Lower lobe of right lung (tissue), 2 donors: ENCODE results near the gene GTPBP1. TPM values are rescaled to one million over a fixed set of nuclear protein-coding genes. Genes with fewer than 3 reads are reported as not detected.
A peak's percentile ranks its signal among the peaks of the same experiment; 100 is the strongest.

ENCODE experiments used
- ATAC-seq, 2 donors: fragments of 200-7000 bp; cut with Tn5 transposase; one replicate each; pipeline ENCODE4 v1.9.1; 2020 to 2022; ENCODE audit warnings: mild to moderate bottlenecking in 2 of 2, moderate library complexity in 2 of 2
- DNase-seq: peaks from one replicate; pipeline ENCODE4 v3.0.0-alpha.2; 2020
- H3K27ac ChIP-seq: fragments of 200-600 bp; one replicate; pipeline ENCODE4 v1.8.0; 2022
- H3K27me3 ChIP-seq: fragments of 200-600 bp; one replicate; pipeline ENCODE4 v1.8.0; 2022; ENCODE audit warnings: low read depth
- H3K36me3 ChIP-seq: fragments of 200-600 bp; one replicate; pipeline ENCODE4 v1.8.0; 2022; ENCODE audit warnings: mild to moderate bottlenecking
- H3K4me1 ChIP-seq: fragments of 200-600 bp; one replicate; pipeline ENCODE4 v1.8.0; 2022
- H3K4me3 ChIP-seq: fragments of 200-600 bp; one replicate; pipeline ENCODE4 v1.8.0; 2022; ENCODE audit warnings: mild to moderate bottlenecking
- H3K9me3 ChIP-seq: fragments of 200-600 bp; one replicate; pipeline ENCODE4 v1.8.0; 2022
- CTCF ChIP-seq: fragments of 200-600 bp; IDR thresholded peaks from one replicate; pipeline ENCODE4 v1.8.0; 2022; ENCODE audit warnings: antibody characterized with exemption, mild to moderate bottlenecking
- intact Hi-C: fragments of 100-400 bp; cut with DNase I; formaldehyde crosslinking; loops from one replicate; pipeline ENCODE4 v1.11.0; 2022
- total RNA-seq: library from RNA; stranded (reverse); fragmentation: NEBNext Ultra II Directional; extraction: Animal tissue kit (Norgen Biotek cat#: 25700); gene quantifications from one replicate; pipeline ENCODE4 v1.2.1, GENCODE V29; 2021
- donor health status: DM: no; HTN: yes; CAD: no; lungs with severe emphysema.

Gene GTPBP1
- total RNA-seq, 1 donor from 2014 or later, result 66.7 TPM

- Histone ChIP-seq H3K4me1 (peaks cover 50% of the 10 kb centered on the region), H3K4me3 (no peak overlapping the region), H3K9me3 (no peaks in the 10 kb centered on the region), H3K27me3 (no peaks in the 10 kb centered on the region), H3K36me3 (peaks cover 49% of the 10 kb centered on the region), H3K27ac (no peak overlapping the region)
- no peak for DNase-seq
- TF ChIP-seq CTCF, result no peak
- ATAC-seq, result no peak
- intact Hi-C loops, result no loop called here
Measured at GRCh38 chr22:38715852-38716251, 10.1 kb downstream of the GTPBP1 start.

GRCh38 chr22:38716271-38716670 lies 10.5 kb downstream of the GTPBP1 start:
- peaks cover 50% of the 10 kb centered on the region for H3K4me1 ChIP-seq
- TF ChIP-seq CTCF, result no peak
- H3K4me3 ChIP-seq, result no peak overlapping the region
- H3K9me3 ChIP-seq, result no peaks in the 10 kb centered on the region
- H3K27me3 ChIP-seq, result no peaks in the 10 kb centered on the region
- intact Hi-C loops, result no loop called here
- DNase-seq (no peak), ATAC-seq (no peak)
- no peak overlapping the region for H3K27ac ChIP-seq
- peaks cover 52% of the 10 kb centered on the region for H3K36me3 ChIP-seq

- ATAC-seq, result no peak
- no peak overlapping the region for H3K27ac ChIP-seq
Measured at GRCh38 chr22:38716826-38717225, 11.1 kb downstream of the GTPBP1 start.

GRCh38 chr22:38717244-38717643 lies 11.5 kb downstream of the GTPBP1 start:
- TF ChIP-seq CTCF, result no peak
- intact Hi-C loops, result no loop called here
- no peaks in the 10 kb centered on the region for H3K9me3 ChIP-seq
- H3K4me3 ChIP-seq, result no peak overlapping the region
- no peaks in the 10 kb centered on the region for H3K27me3 ChIP-seq
- H3K4me1 ChIP-seq, result peaks cover 48% of the 10 kb centered on the region
- no peak for ATAC-seq
- H3K36me3 ChIP-seq, result peaks cover 62% of the 10 kb centered on the region
- no peak overlapping the region for H3K27ac ChIP-seq
- no peak for DNase-seq

More at GRCh38 chr22:38716826-38717225, 11.1 kb downstream of the GTPBP1 start:
- no peak for DNase-seq
- peaks cover 50% of the 10 kb centered on the region for H3K4me1 ChIP-seq
- no peaks in the 10 kb centered on the region for H3K27me3 ChIP-seq
- no peak overlapping the region for H3K4me3 ChIP-seq
- H3K9me3 ChIP-seq, result no peaks in the 10 kb centered on the region
- intact Hi-C loops, result no loop called here
- TF ChIP-seq CTCF, result no peak
- peaks cover 57% of the 10 kb centered on the region for H3K36me3 ChIP-seq

- H3K4me3 ChIP-seq, result no peak overlapping the region
- peak; percentile 88 to 95 for ATAC-seq
- peaks cover 73% of the 10 kb centered on the region for H3K36me3 ChIP-seq
- TF ChIP-seq CTCF, result peak; percentile 56
- intact Hi-C loops, result no loop called here
- H3K27me3 ChIP-seq, result no peaks in the 10 kb centered on the region
- no peaks in the 10 kb centered on the region for H3K9me3 ChIP-seq
- H3K27ac ChIP-seq, result peak overlapping the region; percentile 26
- peak; percentile 73 for DNase-seq
- H3K4me1 ChIP-seq, result peaks cover 36% of the 10 kb centered on the region
Measured at GRCh38 chr22:38718414-38718813, 12.7 kb downstream of the GTPBP1 start.

- TF ChIP-seq CTCF, result no peak
- Histone ChIP-seq H3K9me3 (no peaks in the 10 kb centered on the region), H3K36me3 (peaks cover 81% of the 10 kb centered on the region), H3K27me3 (no peaks in the 10 kb centered on the region), H3K4me3 (no peak overlapping the region), H3K27ac (peak overlapping the region; percentile 26), H3K4me1 (peaks cover 29% of the 10 kb centered on the region)
- no peak for ATAC-seq
- no peak for DNase-seq
- intact Hi-C loops, result no loop called here
Measured at GRCh38 chr22:38719196-38719595, 13.5 kb downstream of the GTPBP1 start.
